Measurements from ENCODE around the gene GCHFR. TPM values are rescaled to one million over a fixed set of nuclear protein-coding genes. Genes with fewer than 3 reads are reported as not detected.

The GCHFR gene
- polyA plus RNA-seq, 1 donor from 2014 or later: 7.2 TPM

GRCh38 chr15:40785814-40786213 lies 21.9 kb downstream of the GCHFR start:
- H4K20me1 ChIP-seq (ENCODE audit: insufficient read depth): no peaks in the 10 kb centered on the region
- no peak overlapping the region for H3K4me3 ChIP-seq (ENCODE audit: low read length)
- no peaks in the 10 kb centered on the region for H3K36me3 ChIP-seq (ENCODE audit: insufficient read depth, low read length)
- no peaks in the 10 kb centered on the region for H3K79me2 ChIP-seq (replicated peaks; ENCODE audit: insufficient read depth, low read length)
- no peak overlapping the region for H3K9ac ChIP-seq (ENCODE audit: low read length)
- H3K4me2 ChIP-seq (ENCODE audit: low read length): no peak overlapping the region
- H2AFZ ChIP-seq (ENCODE audit: low read depth, low read length): no peak overlapping the region
- H3K27ac ChIP-seq (ENCODE audit: low read length): no peak overlapping the region
- no peaks in the 10 kb centered on the region for H3K9me2 ChIP-seq (ENCODE audit: insufficient read depth, low read length)
- H3K9me3 ChIP-seq (ENCODE audit: low read length): no peaks in the 10 kb centered on the region
- no peaks in the 10 kb centered on the region for H3F3A ChIP-seq (ENCODE audit: insufficient read depth, low read length, poor library complexity, severe bottlenecking)
- no peaks in the 10 kb centered on the region for H3K27me3 ChIP-seq (ENCODE audit: insufficient read depth, low read depth, low read length)
- TF ChIP-seq TAF1 (IDR thresholded peaks at IDR 0.05; ENCODE audit: low read depth) (no peak), CTCF (IDR thresholded peaks at IDR 0.05; ENCODE audit: poor library complexity, severe bottlenecking) (no peak), RAD21 (conservative IDR thresholded peaks at IDR 0.05) (no peak), EZH2 (IDR thresholded peaks at IDR 0.05; ENCODE audit: borderline replicate concordance, insufficient read depth, low read length, poor library complexity, severe bottlenecking) (no peak), SMC3 (conservative IDR thresholded peaks at IDR 0.05; ENCODE audit: poor library complexity) (no peak)

- no peak overlapping the region for H3K27ac ChIP-seq (ENCODE audit: low read length)
- no peak overlapping the region for H3K4me2 ChIP-seq (ENCODE audit: low read length)
- H3K9me3 ChIP-seq (ENCODE audit: low read length): no peaks in the 10 kb centered on the region
- no peak overlapping the region for H2AFZ ChIP-seq (ENCODE audit: low read depth, low read length)
- no peaks in the 10 kb centered on the region for H3K79me2 ChIP-seq (replicated peaks; ENCODE audit: insufficient read depth, low read length)
- H3K4me3 ChIP-seq (ENCODE audit: low read length): no peak overlapping the region
- no peaks in the 10 kb centered on the region for H3K36me3 ChIP-seq (ENCODE audit: insufficient read depth, low read length)
- H3K27me3 ChIP-seq (ENCODE audit: insufficient read depth, low read depth, low read length): no peaks in the 10 kb centered on the region
- H3F3A ChIP-seq (ENCODE audit: insufficient read depth, low read length, poor library complexity, severe bottlenecking): no peaks in the 10 kb centered on the region
- no peak for TF ChIP-seq RAD21 (conservative IDR thresholded peaks at IDR 0.05)
- no peaks in the 10 kb centered on the region for H4K20me1 ChIP-seq (ENCODE audit: insufficient read depth)
- no peak overlapping the region for H3K9ac ChIP-seq (ENCODE audit: low read length)
- H3K9me2 ChIP-seq (ENCODE audit: insufficient read depth, low read length): no peaks in the 10 kb centered on the region
These were observed 23.5 kb downstream of the GCHFR start for GRCh38 chr15:40787344-40787841.

- H3K9me2 ChIP-seq (ENCODE audit: insufficient read depth, low read length): no peaks in the 10 kb centered on the region
- H3K9me3 ChIP-seq (ENCODE audit: low read length): no peaks in the 10 kb centered on the region
- H3F3A ChIP-seq (ENCODE audit: insufficient read depth, low read length, poor library complexity, severe bottlenecking): no peaks in the 10 kb centered on the region
- no peak overlapping the region for H3K4me2 ChIP-seq (ENCODE audit: low read length)
- no peaks in the 10 kb centered on the region for H4K20me1 ChIP-seq (ENCODE audit: insufficient read depth)
- H3K4me3 ChIP-seq (ENCODE audit: low read length): no peak overlapping the region
- no peak overlapping the region for H3K27ac ChIP-seq (ENCODE audit: low read length)
- H3K27me3 ChIP-seq (ENCODE audit: insufficient read depth, low read depth, low read length): no peaks in the 10 kb centered on the region
- no peaks in the 10 kb centered on the region for H3K36me3 ChIP-seq (ENCODE audit: insufficient read depth, low read length)
- H3K79me2 ChIP-seq (replicated peaks; ENCODE audit: insufficient read depth, low read length): no peaks in the 10 kb centered on the region
- no peak overlapping the region for H3K9ac ChIP-seq (ENCODE audit: low read length)
- no peak for TF ChIP-seq MXI1 (conservative IDR thresholded peaks at IDR 0.05; ENCODE audit: poor library complexity, severe bottlenecking)
- TF ChIP-seq EZH2 (IDR thresholded peaks at IDR 0.05; ENCODE audit: borderline replicate concordance, insufficient read depth, low read length, poor library complexity, severe bottlenecking): no peak
- TF ChIP-seq TAF1 (IDR thresholded peaks at IDR 0.05; ENCODE audit: low read depth): no peak
- no peak for TF ChIP-seq POLR2AphosphoS5 (IDR thresholded peaks at IDR 0.05)
- no peak for TF ChIP-seq EP300 (conservative IDR thresholded peaks at IDR 0.05; ENCODE audit: poor library complexity, severe bottlenecking)
- no peak for TF ChIP-seq REST (IDR thresholded peaks at IDR 0.05; ENCODE audit: borderline replicate concordance)
- TF ChIP-seq SMC3 (conservative IDR thresholded peaks at IDR 0.05; ENCODE audit: poor library complexity): no peak
- TF ChIP-seq CTCF (IDR thresholded peaks at IDR 0.05; ENCODE audit: poor library complexity, severe bottlenecking): no peak
- no peak for TF ChIP-seq RAD21 (conservative IDR thresholded peaks at IDR 0.05)
- no peak overlapping the region for H2AFZ ChIP-seq (ENCODE audit: low read depth, low read length)
These were observed 24.1 kb downstream of the GCHFR start for GRCh38 chr15:40787991-40788390.

Measured in neural cell (in vitro differentiated cells).